KBM-7 (cell line): Measurements from ENCODE around the gene MAPK12.
"Not testable (repeated sequence)": the region's sequence is repeated elsewhere in the genome, so short reads cannot be mapped to it uniquely, and the experiment has no call there.

ENCODE experiments used
- DNase-seq: peaks from one replicate; pipeline ENCODE4 v3.0.0-alpha.2; 2015
- in situ Hi-C: fragments of 300-500 bp; cut with MboI; formaldehyde crosslinking; loops from 2 replicates; pipeline ENCODE4 v1.14.3; 2020; ENCODE audit warnings: low sequenced_read_pairs, low pct_unique_long_range_greater_than_20kb, mixed read lengths

Gene MAPK12

GRCh38 chr22:50284479-50284878, 23.0 kb upstream of the MAPK12 start:
- no peak for DNase-seq
- in situ Hi-C loops = no loop called here

GRCh38 chr22:50283821-50284220, 22.3 kb upstream of the MAPK12 start:
- in situ Hi-C loops = no loop called here
- DNase-seq = no peak

GRCh38 chr22:50282361-50283155, 21.1 kb upstream of the MAPK12 start:
- in situ Hi-C loops = no loop called here
- no peak for DNase-seq

GRCh38 chr22:50281957-50282356, 20.5 kb upstream of the MAPK12 start:
- in situ Hi-C loops = no loop called here
- no peak for DNase-seq

- in situ Hi-C loops = no loop called here
- no peak for DNase-seq
Observed at GRCh38 chr22:50281384-50281760, 19.9 kb upstream of the MAPK12 start.

GRCh38 chr22:50280708-50281383, 19.4 kb upstream of the MAPK12 start:
- in situ Hi-C loops = no loop called here
- DNase-seq = no peak

GRCh38 chr22:50280022-50280707, 18.7 kb upstream of the MAPK12 start:
- DNase-seq = no peak

GRCh38 chr22:50278956-50279619, 17.6 kb upstream of the MAPK12 start:
- no peak for DNase-seq
- in situ Hi-C loops = loop anchor here (10.0 kb wide), 1 partner anchor 46 kb away; the partner anchor contains the start of gene DENND6B

More at GRCh38 chr22:50280022-50280707, 18.7 kb upstream of the MAPK12 start:
- in situ Hi-C loops = no loop called here

GRCh38 chr22:50278461-50278860, 17.0 kb upstream of the MAPK12 start:
- in situ Hi-C loops = loop anchor here (10.0 kb wide), 1 partner anchor 46 kb away; the partner anchor contains the start of gene DENND6B
- DNase-seq = no peak

- in situ Hi-C loops = loop anchor here (10.0 kb wide), 1 partner anchor 47 kb away; the partner anchor contains the start of gene DENND6B
- no peak for DNase-seq
Observed at GRCh38 chr22:50277761-50278160, 16.3 kb upstream of the MAPK12 start.

GRCh38 chr22:50276143-50276542, 14.7 kb upstream of the MAPK12 start:
- in situ Hi-C loops = loop anchor here (10.0 kb wide), 1 partner anchor 49 kb away; the partner anchor contains the start of gene DENND6B
- peak; percentile 53 for DNase-seq

- no peak for DNase-seq
- in situ Hi-C loops = loop anchor here (10.0 kb wide), 1 partner anchor 49 kb away; the partner anchor contains the start of gene DENND6B
Observed at GRCh38 chr22:50275181-50276055, 13.9 kb upstream of the MAPK12 start.

GRCh38 chr22:50274771-50275170, 13.3 kb upstream of the MAPK12 start:
- no peak for DNase-seq
- in situ Hi-C loops = loop anchor here (10.0 kb wide), 1 partner anchor 50 kb away; the partner anchor contains the start of gene DENND6B

GRCh38 chr22:50274311-50274710, 12.8 kb upstream of the MAPK12 start:
- DNase-seq = peak; percentile 75
- in situ Hi-C loops = loop anchor here (10.0 kb wide), 1 partner anchor 50 kb away; the partner anchor contains the start of gene DENND6B

- DNase-seq = not testable (repeated sequence)
- in situ Hi-C loops = loop anchor here (10.0 kb wide), 1 partner anchor 51 kb away; the partner anchor contains the start of gene DENND6B
Observed at GRCh38 chr22:50273781-50274180, 12.3 kb upstream of the MAPK12 start.

- in situ Hi-C loops = loop anchor here (10.0 kb wide), 1 partner anchor 51 kb away; the partner anchor contains the start of gene DENND6B
- DNase-seq = not testable (repeated sequence)
Observed at GRCh38 chr22:50273352-50273751, 11.9 kb upstream of the MAPK12 start.

- peak; percentile 37 for DNase-seq
Observed at GRCh38 chr22:50272044-50272802, 10.7 kb upstream of the MAPK12 start.

More at GRCh38 chr22:50272044-50272802, 10.7 kb upstream of the MAPK12 start:
- in situ Hi-C loops = loop anchor here (10.0 kb wide), 1 partner anchor 53 kb away; the partner anchor contains the start of gene DENND6B
